ENCODE data around the gene BIRC5.
A peak's percentile ranks its signal among the peaks of the same experiment; 100 is the strongest.

BIRC5 gene

DNA sequence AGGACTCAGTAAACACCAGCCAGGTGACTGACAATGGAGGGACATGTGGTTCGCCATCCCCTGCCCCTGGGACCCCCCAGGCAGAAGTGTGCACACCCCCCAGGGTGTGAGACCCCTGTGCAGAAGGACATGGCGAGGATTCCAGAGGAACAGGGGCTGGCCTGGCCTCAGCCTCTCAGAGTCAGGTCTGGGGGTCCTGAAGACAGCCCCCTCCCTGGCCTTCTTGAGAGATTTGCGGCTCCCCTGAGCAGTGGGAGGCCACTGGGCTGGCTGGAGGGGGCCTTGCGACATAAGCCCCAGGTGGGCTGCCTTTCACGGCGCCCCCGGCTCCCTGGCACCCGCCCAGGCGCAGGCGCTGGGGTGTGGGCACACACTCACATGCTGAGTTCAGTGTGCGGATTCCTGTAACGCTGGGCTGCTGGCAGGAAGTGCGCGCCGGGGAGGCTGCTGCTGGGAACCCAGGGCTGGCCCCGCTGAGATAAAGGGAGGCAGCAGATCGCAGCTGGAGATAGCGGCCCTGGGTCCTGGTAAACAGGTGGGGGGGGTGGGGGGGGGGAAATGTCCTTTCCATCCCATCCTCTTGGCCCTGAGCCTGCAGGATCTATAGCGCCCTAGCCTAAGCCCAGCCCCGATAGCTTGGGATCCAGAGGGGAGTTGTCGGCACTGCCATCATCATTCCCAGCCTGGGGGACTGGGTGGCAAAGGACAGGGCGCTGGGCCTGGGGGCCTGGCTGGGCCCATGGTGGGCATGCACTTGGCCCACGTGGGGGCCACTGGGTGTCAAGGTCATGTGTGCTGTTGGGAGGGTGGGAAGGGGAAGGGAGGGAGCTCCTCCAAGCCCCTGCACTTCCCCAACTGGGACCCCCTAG is 44.5 kb downstream of the BIRC5 start:
- no peak for DNase-seq

DNA sequence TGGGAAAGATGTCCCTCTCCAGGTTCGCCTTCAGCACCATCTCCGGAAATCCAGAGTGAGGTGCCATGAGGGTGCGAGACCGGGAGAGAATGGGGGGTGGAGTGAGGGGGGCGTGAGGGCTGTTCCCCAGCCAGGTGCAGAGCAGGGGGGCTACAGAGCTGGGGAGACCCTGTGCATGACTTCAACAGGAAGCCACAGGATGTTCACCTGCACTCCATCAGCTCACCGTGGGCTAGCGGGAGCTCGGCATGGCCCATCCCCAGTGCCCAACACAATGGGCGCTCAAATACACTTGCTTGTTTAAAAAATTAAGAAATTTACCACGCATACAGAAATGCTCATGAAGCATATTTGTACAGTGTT is 45.1 kb downstream of the BIRC5 start:
- DNase-seq: no peak

DNA sequence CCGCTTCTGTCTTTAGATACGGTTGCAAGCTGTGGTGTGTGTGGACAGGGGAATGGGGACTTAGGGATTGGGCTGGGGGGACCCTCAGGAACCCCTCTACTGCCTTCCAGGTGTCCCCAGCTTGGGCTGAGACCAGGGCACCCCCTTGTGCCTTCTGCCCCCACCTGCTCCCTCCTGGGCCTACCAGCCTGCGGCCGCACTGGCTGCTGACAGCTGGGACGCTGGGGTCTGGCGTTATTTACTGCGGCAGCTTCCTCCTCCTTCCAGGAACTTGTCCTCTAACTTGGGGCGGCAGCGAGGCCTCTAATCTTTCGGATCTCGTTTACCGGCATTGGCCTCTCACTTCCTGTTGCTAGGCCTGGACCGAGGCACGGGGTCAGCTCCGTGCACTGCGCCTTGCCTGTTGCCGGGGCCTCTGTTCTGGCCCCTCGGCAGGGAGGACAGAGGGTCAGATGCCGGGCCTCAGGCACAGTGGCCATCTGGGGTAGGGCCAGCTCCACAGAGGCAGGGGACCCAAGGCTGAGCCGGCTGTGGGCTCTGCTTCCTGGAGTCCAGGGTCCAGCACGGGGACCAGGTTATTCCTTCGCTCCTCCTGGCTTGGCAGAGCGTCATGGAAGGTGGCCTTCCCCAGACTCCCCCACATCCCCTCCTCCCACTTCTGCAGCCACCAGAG is 49.1 kb downstream of the BIRC5 start:
- no peak for DNase-seq

DNA sequence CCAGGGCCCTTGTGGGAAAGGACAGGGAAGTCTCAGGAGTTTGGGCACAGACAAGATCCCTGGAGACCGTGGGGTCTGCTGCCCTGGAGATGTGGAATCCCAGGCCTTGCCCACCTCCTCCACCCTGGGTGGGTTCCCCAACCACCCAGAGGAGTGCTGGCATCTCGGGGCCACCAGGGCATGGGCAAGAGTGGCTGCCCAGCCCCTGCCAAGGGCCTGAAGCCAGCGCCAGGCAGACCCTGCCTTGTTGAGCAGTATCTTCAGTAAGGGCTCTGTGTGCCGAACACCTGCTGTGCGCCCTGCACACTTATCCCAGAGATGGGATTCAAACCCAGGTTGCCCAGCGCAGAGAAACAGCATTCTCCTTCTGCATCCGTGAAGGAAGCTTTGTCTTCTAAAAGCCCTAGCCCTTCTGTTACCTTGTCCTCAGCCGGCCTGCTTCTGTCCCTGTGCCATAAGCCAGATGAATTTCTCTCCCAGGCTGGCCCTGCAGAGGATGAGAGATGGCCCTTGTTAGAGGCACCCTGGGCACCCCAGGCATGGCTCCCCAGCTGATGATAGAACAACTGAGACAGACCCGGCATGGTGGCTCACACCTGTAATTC is 49.8 kb downstream of the BIRC5 start:
- no peak for DNase-seq

DNA sequence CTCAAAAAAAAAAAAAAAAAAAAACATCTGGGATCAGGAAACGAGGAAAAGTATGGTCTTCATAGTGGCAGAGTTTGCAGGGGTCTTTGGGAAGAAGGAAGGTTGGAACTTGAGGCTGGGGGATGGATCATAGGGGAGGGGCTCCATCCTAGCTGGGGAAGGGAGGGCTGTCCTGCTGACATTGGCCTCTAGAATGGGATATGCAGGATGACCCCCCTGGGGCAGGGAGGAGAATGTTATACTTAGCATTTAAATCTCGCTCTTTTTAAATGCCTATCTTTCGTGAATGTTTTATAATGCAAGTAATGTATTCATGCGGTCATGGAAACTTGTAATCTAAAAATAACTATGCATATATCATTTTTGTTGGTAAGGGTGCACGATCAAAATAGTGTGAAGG is 50.5 kb downstream of the BIRC5 start:
- DNase-seq: no peak

DNA sequence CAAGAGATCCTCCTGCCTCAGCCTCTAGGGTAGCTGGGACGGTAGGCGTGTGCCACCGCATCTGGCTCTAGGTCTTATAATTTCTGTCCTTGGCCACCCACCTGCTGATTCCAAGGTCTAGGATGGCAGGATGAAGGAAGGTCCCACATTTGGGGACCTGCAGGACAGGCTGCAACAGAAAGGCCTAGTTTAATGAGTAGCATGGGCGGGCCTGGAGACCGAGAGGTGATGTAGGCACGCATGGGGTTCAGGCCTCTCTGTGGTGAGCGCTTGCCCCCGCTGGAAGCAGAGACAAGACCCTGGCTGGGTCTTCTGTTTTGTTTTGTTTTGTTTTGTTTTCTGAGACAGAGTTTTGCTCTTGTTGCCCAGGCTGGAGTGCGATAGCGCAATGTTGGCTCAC is 51.1 kb downstream of the BIRC5 start:
- DNase-seq: no peak

DNA sequence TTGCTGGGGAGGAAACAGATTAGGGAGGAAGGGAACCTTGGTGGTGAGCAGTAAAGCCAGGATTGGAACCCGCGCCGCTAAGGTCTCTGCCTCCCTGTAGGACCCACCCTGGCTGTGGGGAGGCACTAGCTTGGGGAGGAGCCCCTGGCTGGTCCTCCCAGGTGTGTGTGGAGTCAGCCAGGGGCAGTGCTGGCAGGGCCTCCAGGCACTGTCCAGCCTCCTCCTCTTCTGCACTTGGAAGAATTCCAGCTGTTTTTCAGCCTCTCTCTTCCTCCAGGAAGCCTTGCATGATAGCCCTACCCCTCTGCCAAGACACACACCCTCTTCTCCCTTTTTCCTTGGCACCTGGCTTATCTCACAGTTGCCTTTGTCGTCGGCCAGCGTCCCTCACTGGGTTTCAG is 52.2 kb downstream of the BIRC5 start:
- peak; percentile 68 for DNase-seq

DNA sequence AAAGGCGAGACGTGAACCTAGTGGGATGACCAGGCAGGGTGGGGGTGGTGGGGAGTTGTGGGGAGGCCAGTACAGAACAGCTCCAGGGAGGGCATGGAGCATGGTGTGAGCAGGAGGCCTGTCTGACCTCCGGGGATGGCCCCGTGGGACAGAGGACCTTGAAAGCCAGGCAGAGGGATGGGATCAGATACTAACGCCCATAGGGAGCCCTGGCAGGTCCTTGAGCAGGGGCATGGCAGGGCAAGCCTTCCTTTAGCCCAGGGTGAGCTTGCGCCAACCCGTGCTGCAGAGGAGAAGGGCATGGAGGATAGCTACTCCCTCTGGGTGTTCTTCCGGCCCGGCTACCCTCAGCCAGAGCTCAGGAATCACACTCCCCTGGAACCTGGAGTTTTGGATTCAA is 52.7 kb downstream of the BIRC5 start:
- no peak for DNase-seq

DNA sequence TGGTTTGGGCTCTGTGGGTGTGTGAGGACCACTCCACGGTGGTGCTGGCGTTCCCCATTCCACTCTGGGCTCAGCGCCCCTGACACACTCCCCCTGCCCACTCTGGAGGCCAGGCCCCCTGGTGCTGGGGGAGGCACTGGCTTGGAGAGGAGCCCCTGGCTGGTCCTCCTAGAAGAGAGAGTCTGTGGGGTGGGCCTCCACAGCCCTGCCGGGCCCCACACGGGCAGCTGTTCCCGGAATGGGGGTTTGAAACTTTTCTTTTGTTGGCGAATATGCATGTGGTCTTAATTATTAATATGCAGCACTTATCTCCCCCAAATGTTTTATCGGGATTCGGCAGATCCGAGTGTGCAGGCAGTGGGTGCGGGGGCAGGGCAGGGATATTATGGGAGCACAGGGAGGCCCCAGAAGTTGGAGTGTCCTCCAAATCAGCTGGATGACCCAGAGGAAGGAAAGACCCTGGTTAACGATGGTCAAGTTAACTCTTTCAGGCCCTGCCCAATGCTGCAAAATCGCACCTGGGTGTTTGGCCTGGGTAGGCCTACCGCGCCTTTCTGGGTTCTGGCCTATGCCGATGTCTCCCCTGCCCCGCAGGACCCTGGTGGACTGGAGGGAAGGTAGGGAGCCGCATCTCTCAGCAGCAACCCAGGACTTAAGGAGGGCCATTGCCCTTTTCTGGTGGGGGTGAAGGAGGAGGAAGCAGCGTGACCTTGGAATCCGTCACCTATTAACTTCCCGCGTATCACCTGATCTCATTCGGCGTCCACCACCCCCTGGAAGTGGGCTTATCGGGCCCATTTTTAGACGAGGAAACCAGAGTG is 53.4 kb downstream of the BIRC5 start:
- no peak for DNase-seq

DNA sequence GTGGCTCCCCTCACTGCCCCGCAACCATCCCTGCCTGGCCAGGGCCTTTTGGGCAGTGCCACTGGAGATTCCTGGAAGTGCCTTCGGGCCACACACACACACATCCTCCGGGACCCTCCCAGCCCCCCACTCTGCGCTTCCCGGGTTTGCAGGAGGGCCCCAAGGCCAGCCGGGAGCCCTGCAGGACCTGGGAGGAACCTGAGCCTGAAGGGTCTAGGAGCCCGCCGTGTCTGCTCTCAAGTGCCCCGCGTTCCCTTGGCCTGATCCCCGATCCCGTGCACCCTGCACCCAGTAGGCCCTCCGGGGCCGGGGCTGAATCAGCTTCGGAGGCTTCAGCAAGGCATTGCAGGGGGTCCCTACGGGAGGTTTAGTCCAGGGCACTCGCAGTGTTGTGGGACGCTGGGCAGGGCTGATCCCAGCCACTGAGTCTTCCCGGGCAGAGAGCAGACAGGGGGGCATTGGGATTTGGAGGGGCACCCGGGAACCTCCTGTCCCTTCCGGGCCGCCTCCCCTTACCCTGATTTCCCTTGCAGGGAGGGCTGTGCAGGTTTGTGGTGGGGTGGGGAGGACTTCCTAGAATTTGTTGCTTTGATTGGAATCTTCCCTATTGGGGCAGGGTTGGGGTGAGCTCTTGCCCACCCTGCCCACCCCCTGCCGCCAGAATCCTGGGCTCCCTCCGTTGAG is 54.3 kb downstream of the BIRC5 start:
- DNase-seq: no peak

DNA sequence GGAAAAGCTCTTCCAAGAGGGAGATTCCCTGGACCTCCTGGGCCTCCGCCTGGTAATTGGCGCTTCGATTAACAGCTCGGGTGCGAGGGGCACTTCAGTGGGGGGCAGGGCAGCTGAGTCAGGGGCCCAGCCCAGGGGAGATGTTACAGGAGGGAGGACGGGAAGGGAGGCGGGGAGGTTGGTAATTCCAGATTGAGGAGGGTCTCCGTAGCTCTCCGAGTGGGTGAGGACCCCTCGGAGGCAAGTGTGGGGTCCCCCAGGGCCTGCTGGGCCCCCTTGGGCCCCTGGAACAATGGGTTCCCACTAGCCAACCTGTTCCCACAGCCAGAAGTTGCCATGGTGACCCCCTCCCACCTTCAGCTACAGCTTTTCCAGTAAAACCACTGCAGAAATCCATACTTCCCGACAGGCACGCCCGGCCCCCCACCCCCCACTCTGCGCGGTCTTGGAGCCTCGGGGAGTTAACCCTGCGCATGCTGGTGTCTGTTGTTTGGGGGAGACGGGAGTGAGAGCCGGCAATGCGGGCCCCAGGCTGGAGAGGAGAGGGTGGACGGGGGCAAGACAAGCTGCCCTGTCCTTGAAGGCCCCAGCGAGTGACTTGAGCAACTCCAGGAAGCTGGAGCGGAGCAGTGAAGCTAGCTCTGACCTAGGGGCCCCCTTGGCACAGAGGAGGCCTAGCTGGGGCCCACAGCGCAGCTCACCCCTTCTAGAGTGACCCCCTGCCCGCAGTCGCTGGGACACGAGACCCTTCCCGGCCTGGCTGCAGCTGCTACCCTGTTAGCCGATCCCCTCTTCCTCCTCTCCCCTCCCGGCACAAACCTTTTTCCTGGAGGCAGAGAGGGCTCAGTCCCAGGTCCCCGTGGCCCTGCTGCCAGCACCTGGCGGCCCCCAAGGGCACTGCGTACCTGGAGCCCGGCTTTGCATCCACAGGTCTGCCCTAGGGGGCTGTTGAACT is 55.2 kb downstream of the BIRC5 start:
- DNase-seq: no peak

DNA sequence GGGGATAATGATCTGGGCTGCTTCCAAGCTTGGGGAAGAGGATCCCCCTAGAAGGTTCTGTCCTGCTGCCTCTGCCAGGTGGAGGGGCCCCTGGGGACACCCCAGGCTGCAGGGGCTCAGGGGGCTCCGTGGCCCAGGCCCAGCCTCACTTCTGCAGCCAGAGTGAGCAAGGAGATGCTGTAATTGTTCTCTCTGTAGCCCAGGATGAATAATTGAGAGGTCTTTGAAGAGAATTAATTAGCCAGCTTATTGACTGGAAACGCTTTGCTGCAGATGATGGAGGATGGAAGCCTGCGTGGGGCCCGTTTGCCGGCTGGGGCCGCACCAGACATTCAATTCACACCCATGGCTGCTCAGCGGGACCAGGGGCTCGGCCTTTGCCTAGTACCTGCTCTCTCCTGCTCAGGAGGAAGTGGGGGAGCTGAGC is 55.9 kb downstream of the BIRC5 start:
- DNase-seq: no peak

DNA sequence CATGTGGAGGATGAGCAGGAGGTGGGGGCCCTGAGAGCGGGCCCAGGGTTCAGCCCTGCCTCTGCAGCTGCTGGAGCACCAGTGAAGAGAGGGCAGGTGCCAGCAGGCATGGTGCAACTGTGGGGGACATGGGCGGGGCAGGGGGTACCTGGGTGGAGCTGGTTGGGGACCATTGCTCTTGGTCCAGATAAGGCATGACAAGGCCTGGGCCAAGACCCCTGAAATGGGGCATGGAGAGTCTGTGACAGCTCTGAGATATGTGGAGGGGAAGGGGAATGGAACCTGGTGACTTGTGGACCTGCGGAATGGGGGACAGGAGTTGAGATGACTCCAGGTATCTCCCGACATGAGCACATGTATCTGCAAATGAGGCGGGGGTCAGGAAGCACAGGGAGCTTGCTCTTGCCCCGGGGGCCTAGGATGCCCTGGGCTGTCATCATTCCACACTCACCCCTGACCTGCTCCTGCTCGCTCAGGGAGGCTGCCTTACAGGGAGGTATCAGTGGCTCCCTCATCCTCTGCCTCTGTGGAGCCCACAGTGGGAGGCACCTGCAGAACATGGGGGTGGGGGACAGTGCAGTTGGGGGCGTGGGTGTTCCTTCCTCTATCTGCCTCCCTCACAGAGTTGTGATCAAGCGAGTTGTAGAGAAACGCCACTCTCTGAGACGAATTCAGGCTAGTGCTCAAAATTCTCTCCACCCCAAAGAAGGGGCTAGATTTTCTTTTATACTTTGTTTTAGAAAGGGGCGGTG is 57.5 kb downstream of the BIRC5 start:
- DNase-seq: no peak

DNA sequence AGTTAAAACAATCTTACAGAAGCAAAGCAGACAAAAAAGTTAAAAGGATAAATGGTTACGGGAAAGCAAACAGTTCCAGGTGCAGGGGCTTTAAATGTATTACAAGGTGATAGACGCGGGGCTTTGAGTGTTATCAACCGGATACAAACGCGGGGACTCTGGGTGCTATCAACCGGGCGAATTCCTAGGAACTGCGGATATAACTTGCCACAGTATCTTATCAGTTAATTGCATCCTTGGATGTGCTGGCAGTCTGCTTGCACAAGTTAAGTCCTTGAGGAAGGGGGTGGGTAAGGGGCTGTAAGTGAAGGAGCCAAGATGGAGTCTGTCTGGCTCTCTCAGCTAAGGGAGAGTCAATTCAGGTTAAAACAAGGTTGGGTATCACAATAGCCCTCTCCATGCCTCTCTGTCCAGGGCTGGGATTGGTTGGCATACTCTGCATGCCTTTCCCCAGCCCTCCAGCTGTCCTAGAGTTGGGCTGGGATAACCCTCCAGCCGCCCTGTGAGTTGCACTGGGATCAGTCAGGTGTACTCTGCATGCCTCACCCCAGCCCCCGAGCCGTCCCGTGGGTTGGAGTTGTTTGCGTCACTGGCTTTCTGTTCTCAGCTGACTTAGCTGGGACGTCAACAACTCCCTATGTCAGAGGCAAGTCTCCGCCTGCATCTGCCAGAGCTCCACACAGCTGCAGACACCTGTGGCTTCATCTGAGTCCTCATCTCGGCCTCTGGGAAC is 58.3 kb downstream of the BIRC5 start:
- no peak for DNase-seq

DNA sequence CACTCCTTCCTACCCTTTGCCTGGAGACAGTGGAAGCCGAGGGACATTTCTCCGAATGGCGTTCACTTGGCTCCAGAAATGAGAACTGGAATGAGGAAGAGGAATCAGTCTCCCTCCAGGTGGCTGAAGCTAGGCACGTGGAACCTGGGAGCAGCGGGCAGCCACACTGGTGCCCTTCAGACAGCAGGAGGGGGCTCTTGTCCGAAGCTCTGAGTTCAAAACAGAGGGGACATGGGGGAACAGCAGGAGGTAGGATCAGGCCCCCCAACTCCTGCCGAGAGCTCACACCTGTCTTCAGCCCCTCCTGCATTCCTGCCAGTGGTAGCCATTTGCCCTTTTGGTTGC is 58.8 kb downstream of the BIRC5 start:
- no peak for DNase-seq

DNA sequence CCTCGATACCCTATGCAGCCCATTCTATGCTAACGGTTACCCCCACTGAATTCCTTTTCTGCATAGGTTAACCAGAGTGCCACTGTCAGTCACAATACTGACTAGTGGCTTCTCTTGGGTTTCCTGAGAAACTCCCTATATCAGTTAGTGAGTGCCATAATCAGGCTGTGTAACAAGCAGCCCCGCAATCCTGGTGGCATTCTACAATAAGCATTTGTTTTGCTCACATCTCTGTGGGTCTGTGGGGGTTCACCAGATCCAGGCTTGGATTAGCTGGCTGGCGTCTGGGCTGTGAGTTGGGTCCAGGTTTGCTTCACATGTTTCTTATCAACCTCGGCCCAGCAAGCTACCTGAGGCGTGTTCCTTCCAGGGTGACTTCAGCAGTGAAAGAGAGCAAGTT is 59.8 kb downstream of the BIRC5 start:
- no peak for DNase-seq

Data from NCI-H2029 (cell line).